ENCODE results near the gene NAALAD2.
A peak's percentile ranks its signal among the peaks of the same experiment; 100 is the strongest.
"Not testable (repeated sequence)": the region's sequence is repeated elsewhere in the genome, so short reads cannot be mapped to it uniquely, and the experiment has no call there.

Gene NAALAD2

DNA sequence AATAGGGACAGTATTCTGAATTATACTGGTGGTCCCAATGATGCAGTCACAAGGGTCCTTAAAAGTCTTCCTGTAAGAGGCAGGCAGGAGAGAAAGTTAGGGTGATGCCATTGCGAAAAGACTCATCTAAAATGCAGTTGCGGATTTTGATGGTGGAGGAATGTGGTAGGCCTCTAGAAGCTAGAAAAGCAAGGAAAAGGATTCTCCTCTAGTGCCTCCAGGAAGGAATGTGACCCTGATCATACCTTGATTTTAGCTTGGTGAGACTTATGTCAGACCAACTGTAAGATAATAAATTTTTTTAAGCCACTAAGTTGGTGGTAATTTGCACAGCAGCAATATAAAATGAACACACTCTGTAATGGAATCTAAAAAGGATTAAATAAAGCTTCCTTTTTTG lies 54.5 kb downstream of the NAALAD2 start:
- no peak for DNase-seq (ENCODE audit: low read depth in 1 of 2, low spot score in 1 of 2)

DNA sequence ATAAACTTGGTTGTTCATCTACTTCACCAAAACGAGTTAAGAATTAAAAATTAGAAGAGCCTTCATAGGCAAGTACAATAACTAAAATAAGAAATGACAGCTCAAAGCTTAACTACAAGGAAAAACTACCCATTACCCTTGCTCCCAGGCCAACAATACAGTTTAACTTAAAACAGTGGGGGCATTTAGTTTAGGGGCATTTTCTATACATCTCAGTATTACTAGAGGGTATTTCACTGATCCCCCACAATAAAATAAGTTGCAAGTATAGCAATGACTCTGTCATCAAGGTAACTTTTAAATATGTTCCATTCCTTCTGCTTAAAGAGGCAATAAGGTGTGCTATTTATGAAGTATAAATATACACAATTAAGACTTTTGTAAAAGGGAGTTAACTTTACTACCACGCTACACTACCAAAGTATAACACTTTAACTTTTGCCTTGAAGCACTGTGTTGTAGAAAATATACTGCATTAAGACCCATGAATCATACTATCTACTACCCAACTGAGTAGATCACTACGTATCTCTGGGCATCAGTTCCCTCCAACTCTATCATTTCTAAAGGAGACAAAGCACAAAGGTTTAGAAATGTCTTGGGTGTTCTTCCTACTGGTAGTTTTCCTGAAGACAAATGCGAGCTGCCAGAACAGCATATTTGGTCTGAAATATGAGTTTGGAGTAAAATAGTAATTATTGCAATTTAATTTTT lies 58.6 kb downstream of the NAALAD2 start:
- DNase-seq (ENCODE audit: low read depth in 1 of 2, low spot score in 1 of 2): no peak

DNA sequence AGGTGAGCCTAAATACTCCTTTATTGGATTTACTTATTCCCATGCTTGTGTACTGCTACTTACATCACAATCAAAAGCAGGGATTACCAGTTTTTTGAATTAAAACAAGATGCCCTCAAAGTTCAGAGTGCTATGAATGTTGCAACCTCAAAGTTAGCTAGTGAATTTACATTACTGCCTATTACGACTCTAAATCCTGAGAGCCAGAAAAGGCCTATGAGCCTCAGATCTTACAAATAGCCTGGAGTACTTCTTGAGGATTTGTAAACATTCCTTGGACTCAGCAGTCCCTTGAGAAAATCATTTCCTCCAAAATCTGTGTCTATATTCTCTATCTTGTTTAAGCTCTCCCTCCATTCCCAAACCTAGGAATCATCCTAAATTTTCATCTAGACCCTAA lies 62.9 kb downstream of the NAALAD2 start:
- DNase-seq (ENCODE audit: low read depth in 1 of 2, low spot score in 1 of 2): no peak

DNA sequence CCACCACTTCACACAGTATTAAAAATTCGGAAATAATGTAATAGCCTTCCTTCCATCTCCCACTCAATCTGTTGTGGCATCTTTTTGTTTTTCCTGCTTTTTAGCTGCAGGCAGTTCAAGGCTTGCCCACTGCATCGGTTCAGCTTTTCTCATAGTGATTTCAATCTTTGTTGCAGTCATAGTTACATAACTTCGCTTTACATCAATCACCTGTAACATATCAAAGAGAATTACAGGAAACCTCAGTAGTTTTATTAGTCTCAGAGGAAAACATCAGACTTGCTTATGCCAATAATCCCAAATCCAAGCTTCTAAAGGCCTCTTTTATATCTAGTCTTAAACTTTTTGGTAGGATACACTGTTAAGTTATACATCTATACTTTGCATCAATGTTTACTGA lies 67.9 kb downstream of the NAALAD2 start:
- DNase-seq (ENCODE audit: low read depth in 1 of 2, low spot score in 1 of 2): no peak

DNA sequence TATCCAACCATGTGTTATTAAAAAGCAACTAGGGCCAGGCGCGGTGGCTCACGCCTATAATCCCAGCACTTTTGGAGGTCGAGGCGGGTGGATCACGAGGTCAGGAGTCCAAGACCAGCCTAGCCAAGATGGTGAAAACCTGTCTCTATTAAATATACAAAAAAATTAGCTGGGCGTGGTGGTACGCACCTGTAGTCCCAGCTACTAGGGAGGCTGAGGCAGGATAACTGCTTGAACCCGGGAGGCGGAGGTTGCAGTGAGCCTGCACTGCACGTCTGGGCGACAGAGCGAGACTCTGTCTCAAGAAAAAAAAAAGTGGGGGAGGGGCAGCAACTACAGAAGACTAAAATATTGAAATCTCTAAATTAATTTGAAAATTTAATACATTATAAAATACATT lies 69.9 kb downstream of the NAALAD2 start:
- DNase-seq (ENCODE audit: low read depth in 1 of 2, low spot score in 1 of 2): no peak

DNA sequence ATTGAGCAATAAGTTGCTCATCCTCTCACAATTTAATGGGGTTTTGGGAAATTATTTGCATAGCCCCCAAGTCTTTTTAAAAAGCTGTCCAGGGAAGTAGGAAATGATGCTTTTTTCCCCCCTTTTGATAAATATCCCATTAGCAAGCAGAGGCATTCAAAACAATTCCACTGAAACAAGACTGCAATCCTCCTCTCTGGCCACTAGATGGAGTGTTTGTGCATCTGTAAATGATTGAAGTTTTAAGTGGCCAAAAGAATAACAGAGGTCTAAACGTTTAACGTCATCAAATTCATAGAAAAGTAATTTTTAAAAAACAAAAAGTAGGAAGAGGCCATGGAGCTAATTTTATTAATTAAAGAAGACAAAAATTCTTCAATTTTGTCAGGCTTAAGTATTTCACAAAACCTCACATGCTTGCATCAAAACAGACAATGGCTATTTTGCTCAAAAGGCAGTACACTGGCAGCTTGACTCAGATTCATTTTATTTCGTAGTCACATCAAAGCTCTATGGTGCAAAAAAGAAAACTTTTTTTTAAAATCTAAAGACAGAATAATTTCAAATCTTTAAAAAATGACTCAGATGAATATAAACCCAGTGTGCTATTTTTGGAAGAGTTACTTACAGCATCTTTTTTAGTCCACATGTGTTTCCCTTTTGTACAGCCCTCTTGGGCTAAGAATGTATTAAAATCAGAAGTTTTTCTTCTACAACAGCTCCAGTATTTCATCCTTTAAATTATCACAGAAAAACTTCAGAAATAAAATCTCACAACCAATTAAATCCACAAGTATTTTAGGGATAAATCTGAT lies 70.6 kb downstream of the NAALAD2 start:
- no peak for DNase-seq (ENCODE audit: low read depth in 1 of 2, low spot score in 1 of 2)

DNA sequence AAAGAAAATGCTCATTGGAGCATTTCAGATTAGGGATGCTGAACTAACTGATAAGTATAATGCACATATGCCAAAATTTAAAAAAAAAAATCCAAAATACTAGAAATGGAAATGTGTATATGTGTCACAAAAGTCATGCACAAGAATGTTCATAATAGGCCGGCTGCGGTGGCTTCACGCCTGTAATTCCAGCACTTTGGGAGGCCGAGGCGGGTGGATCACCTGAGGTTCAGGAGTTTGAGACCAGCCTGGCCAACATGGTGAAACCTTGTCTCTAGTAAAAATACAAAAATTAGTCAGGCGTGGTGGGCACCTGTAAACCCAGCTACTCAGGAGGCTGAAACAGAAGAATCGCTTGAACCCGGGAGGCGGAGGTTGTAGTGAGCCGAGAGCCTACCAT lies 73.5 kb downstream of the NAALAD2 start:
- not testable (repeated sequence) for DNase-seq (ENCODE audit: low read depth in 1 of 2, low spot score in 1 of 2)

DNA sequence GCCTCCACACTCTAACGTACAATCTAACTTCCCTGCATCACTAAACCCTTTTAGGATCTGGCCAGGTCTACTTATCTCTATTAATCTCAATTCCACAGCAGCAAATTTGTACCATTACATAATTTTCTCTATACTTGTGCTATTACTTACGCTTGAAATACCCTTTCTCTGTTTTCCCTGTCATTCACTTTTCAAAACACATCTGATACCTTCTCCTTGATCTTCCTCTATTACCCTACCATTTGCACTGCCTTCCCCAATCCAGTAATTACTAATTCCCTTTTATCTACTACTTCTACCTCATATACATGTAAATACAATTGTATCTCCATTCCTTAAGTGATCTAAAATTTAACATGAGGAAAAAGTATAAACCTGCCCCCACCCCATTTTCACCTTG lies 74.4 kb downstream of the NAALAD2 start:
- no peak for DNase-seq (ENCODE audit: low read depth in 1 of 2, low spot score in 1 of 2)

DNA sequence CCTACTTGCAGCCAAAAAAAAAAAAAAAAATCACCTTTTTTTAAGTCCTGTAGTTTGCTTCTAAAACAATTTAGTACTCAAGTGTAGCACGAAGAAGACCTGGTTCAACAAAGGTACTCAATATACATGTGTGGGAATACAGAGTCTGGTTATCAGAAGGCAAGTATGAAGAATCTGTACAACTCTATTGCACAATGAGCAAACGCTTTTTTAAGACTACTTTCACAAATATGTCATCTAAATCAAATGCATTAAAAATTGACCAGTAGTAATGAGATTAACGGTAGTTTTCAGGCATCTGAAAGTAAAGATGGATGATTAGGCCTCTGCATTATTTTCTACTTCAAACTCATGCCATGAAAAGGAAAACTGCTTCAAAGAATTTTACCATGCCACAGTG lies 78.9 kb downstream of the NAALAD2 start:
- DNase-seq (ENCODE audit: low read depth in 1 of 2, low spot score in 1 of 2): no peak

DNA sequence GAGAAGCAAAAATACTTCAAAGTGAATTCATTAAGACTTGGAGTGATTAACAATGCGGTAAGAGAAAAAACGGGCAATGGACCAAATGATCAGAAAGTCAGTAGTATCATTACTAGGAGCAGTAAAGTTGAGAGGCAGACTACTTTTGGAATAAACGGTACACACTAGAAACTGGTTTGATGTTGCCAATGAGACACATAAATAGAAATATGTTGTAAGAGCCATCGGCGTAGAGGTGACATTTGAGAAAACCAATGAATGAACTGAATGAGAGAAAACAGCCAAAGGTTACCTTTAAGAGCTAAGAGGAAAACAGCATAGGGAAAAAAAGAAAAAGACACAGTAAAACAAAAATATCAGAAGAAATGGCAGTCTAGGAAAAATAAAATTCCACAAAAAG lies 82.1 kb downstream of the NAALAD2 start:
- DNase-seq (ENCODE audit: low read depth in 1 of 2, low spot score in 1 of 2): no peak

DNA sequence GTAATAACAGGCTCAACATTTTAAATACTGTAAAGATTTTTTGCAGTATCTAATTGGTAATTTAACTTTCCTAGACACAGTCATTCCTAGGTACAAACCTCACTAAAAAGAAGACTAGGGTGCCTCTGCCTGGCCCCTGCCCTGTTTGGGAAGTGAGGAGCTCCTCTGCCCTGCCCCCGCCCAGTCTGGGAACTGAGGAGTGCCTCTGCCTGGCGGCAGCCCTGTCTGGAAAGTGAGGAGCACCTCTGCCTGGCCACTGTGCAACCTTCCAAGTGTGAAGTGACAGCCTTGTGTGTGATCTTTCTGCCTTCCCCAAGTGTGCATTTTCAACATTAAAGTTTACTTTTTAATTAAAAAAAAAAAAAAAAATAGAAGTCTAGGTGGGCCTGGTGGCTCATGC lies 84.1 kb downstream of the NAALAD2 start:
- no peak for DNase-seq (ENCODE audit: low read depth in 1 of 2, low spot score in 1 of 2)

DNA sequence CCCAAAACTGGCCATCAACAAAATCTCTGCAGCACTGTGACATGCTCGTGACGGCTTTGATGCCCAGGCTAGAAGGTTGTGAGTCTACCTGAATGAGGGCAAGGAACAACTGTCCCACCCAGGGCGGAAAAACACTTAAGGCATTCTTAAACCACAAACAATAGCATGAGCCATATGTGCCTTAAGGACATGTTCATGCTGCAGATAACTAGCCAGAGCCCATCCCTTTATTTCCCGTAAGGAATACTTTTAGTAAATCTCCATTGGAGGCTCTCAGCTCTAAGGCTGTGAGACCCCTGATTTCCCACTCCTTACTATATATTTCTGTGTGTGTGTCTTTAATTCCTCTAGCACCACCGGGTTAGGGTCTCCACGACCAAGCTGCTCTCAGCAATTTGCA lies 85.0 kb downstream of the NAALAD2 start:
- no peak for DNase-seq (ENCODE audit: low read depth in 1 of 2, low spot score in 1 of 2)

DNA sequence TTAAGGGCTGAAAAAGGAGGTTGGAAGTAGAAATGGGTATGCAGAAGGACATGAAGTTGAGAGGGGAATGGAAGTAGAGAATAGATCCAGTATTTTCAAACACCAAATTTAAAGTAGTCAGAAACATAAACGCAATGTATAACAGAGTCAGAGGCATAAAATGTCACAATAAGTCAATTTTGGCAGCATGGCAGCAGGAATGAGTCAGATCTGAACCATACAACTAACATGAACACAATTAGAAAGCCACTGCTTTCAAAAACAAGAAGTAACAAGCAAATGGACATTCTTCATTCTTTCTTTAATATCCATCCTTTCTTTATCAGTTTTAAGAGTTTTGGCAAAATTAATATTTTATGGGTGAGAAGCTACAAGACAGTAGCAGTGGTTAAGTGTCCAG lies 85.9 kb downstream of the NAALAD2 start:
- DNase-seq (ENCODE audit: low read depth in 1 of 2, low spot score in 1 of 2): no peak

DNA sequence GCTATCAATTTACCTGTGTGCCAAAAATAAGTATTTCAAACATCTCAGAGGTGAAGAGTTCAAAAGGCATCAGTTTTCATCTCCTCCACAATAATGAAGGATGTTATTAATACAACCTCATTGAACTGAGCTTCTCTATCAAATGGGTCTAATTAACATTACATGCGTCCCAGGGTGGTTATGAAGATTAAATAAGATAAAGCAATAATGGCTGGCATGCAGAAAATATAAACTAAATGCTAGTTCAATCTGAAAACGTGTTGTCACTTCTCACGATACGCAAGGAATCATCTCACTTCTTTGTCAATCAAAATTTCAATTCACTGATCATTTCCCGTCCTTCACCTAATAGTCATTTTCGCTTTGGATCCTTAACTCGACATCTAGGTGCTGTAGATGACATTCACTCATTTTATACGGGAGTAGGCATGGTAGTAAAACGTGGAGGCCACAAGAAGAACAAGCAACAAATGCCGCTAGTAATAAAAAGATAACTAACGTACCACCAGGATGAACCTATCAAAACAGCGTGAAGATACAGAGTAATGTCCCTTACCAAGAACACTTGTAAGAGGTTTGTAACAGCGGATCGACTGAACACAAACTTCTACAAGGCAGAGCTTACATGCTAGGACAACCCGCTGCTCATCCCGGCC lies 87.5 kb downstream of the NAALAD2 start:
- DNase-seq (ENCODE audit: low read depth in 1 of 2, low spot score in 1 of 2): no peak

DNA sequence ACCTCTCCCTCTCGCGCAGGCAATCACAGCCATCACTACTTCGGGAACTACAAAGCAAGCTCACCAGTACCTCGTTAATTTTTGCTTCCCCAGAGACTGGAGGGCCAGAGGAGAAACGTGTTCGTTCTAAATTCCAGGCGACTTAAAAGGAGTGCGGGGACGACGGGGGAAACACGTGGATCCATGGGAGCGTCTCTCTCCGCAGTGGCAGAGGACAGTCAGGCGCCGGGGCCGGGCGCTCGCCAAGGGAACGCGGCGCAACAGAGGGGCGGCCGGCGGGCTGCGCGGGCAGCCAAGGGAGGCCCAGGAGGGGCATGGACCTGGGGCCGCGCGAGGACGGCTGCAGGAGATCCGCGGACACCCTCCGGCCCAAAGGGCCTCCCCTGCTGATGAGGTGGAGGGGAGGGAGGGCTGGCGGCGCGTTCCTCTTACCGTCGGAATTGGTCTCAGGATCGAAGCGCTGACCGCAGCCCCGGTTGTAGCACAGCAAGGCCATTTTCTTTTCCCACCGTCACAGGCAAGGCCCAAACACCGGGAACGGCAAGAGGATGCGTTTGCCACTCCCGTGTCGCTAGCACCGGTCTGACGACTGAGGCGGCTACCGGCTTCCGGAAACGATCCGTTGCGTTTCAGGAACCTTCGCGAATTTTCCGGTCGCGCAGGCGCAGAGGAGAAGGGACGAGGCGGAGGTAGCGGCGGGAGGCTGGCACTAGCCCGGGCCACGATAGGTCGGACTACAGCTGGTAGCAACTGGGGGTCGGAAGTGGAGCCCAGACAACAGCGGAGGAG lies 88.2 kb downstream of the NAALAD2 start, which contains the start of gene CHORDC1:
Gene CHORDC1 (minus strand): TSS at position 591 of the 789 bp plus-strand sequence. CDS start 95 bp downstream, at position 496.
- DNase-seq (ENCODE audit: low read depth in 1 of 2, low spot score in 1 of 2): peak; percentile 86 to 92

DNA sequence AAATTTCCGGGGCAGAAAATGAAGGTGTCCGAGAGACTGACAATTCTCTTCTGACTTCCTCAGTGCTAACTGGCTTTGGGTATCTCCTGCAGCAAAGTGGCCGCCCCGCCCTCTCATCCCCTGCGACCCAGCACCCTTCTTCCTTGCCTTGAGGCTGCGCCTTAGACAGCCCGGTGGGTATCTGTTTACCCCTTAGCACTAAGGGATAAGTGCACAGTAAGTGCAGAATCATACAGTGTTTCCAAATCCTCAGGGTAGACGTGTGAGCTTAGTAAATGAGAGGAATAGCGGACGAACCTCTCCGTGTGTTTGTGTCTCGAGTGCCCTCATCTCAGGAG lies 88.8 kb downstream of the NAALAD2 start:
- no peak for DNase-seq (ENCODE audit: low read depth in 1 of 2, low spot score in 1 of 2)

DNA sequence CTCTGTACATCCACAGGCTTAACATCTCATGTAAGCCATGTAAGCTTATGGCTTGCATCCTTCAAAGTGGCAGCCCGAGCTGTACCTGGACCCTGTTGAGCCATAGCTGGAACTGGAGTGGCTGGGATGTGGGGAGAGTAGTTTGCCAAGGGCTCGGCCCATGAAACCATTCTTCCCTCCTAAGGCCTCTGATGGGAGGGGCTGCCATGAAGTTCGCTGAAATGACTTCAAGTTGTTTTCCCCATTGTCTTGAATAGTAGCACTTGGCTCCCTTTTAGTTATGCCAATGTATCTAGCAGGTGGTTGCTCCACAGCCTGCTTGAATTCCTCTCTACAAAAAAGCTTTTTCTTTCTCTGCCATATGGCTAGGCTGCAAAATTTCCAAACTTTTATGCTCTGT lies 93.6 kb downstream of the NAALAD2 start:
- DNase-seq (ENCODE audit: low read depth in 1 of 2, low spot score in 1 of 2): no peak

DNA sequence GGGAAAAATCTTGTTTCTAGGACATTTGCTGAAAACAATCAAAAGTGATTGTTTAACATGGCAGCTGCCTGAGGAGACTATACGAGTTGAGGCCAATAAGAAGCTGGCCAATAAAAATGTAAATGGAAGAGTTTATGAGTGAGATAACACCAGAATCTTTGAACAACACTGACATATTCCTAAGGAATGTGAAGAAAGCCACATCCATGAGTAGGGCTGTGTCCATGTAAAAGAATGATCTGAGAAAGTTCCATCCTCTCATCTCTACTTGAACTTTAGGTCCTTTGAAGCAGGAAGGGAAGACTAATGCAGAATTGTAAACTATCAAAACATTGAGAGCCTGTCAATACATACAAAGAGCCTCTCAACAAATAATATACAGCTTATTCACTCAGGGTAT lies 95.3 kb downstream of the NAALAD2 start:
- DNase-seq (ENCODE audit: low read depth in 1 of 2, low spot score in 1 of 2): no peak

DNA sequence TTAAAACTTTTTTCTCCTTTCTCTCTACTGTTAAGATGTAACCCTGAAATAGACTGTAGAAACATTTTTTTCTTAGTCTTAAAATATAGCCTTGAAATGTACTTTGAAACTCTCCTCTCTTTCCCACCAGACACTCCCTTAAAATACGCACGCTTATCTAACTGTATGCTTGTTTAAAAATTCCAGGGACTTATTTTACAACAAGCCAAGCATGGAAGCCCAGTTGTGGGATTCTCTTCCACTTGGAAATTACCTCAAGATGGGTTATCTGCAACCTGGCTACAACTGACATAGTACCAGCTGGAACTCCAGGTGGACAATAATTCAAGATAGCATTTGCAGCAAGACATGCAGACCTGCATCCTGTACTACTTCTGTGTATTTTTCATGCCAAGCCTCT lies 100.5 kb downstream of the NAALAD2 start:
- no peak for DNase-seq (ENCODE audit: low read depth in 1 of 2, low spot score in 1 of 2)

DNA sequence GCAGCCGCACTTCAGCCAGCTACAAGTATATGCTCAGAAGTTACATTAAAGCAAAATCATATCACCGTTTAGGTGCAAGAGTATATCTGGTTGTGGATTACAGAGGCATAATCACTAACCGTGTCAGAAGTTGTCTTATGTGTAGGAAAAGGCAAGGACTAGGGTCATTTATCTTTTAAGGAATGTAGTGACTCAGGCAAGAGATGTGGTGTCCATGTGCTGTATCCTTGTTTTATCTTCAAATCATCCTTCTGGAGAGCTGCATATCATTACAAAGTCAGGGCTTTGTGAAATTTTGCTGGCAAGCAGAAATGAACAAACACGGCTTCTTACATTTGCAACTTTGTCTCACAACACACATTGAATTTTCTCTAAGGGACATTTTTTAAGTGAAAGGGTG lies 101.1 kb downstream of the NAALAD2 start:
- DNase-seq (ENCODE audit: low read depth in 1 of 2, low spot score in 1 of 2): no peak

DNA sequence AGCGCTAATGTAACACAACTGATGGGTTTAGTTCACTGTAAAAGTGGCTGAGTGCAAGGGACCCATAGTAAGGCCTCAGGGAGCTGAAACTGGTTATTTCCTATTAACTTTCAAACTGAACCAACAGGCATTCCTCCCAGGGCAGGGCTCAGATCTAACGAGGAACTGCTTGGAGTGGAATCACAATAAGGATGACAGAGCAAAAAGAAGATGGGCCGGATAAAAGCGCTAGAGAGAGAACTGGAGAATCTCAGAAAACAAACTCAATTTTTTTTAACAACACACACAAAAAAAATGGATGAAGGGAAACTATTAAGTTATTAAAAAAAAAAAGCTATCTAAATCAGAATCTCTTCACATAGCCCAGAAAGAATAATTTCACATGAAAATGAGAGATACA lies 102.5 kb downstream of the NAALAD2 start:
- DNase-seq (ENCODE audit: low read depth in 1 of 2, low spot score in 1 of 2): no peak

Measured in stimulated activated CD4-positive, alpha-beta T cell treated with anti-CD3 and anti-CD28 coated beads, Interleukin-15, amount 100 ng/mL, for 1 hour (primary cell).